Measurements from ENCODE around the gene PPM1M. TPM values are rescaled to one million over a fixed set of nuclear protein-coding genes. Genes with fewer than 3 reads are reported as not detected.

Gene PPM1M
- total RNA-seq, 2 donors from 2014 or later, result 5.7 to 8.1 TPM

DNA sequence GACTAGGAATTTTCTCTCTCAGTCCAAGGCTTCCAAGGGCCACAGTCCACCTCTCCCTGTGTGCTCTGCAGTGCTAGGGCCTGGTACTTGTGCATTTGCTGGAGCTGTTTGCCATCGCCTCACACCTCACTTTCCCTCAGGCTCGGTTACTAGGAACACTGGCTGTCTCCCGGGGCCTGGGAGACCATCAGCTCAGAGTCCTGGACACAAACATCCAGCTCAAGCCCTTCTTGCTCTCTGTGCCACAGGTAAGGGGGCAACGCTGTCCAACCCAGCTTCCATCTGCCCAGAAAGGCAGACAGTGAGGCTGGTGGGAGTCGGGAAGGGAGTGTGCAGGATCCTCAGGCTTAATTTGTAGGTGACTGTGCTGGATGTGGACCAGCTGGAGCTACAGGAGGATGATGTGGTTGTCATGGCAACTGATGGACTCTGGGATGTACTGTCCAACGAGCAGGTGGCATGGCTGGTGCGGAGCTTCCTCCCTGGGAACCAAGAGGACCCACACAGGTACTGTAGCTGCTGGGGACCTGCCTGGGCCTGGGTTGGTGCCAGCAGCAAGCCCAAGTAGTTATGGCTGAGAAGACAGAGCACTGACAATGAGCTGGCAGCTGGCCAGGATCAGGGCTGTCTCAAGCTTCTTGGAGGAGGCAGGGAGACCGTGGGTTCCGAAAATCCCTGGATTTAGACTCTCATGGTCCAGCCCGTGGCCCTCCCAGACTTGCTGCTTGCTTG is 3.4 kb downstream of the PPM1M start:
- H3K4me1 ChIP-seq, result peaks cover 0 to 33% of the 10 kb centered on the region in 2 donors
- H3K36me3 ChIP-seq, result peaks cover 33% of the 10 kb centered on the region
- peak; percentile 60 for DNase-seq (ENCODE audit: low spot score)
- TF ChIP-seq CTCF (IDR thresholded peaks at IDR 0.05), result no peak
- no peak overlapping the region for H3K27ac ChIP-seq
- H3K27me3 ChIP-seq, result no peaks in the 10 kb centered on the region
- no peak overlapping the region for H3K4me3 ChIP-seq
- H3K9me3 ChIP-seq, result no peaks in the 10 kb centered on the region

DNA sequence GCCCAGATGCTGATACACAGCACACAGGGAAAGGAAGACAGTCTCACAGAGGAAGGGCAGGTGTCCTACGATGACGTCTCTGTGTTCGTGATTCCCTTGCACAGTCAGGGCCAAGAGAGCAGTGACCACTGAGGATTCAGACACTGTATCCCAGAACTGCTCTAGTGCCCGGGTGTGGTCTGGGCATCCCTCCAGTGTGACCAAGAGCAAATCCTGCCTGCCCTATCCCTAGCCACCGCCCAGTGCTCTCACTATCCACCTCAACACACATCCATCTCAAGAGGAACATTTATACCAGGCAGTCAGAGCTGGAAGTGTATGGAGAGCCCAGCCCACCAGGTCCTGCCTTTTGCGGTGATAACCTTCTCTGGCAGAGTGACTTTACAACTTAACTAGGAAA is 4.1 kb downstream of the PPM1M start:
- peak; percentile 56 for DNase-seq (ENCODE audit: low spot score)
- H3K27ac ChIP-seq, result no peak overlapping the region
- peaks cover 0 to 26% of the 10 kb centered on the region in 2 donors for H3K4me1 ChIP-seq
- H3K36me3 ChIP-seq, result peaks cover 40% of the 10 kb centered on the region
- TF ChIP-seq CTCF (IDR thresholded peaks at IDR 0.05), result no peak
- H3K9me3 ChIP-seq, result no peaks in the 10 kb centered on the region
- no peaks in the 10 kb centered on the region for H3K27me3 ChIP-seq
- H3K4me3 ChIP-seq, result no peak overlapping the region

DNA sequence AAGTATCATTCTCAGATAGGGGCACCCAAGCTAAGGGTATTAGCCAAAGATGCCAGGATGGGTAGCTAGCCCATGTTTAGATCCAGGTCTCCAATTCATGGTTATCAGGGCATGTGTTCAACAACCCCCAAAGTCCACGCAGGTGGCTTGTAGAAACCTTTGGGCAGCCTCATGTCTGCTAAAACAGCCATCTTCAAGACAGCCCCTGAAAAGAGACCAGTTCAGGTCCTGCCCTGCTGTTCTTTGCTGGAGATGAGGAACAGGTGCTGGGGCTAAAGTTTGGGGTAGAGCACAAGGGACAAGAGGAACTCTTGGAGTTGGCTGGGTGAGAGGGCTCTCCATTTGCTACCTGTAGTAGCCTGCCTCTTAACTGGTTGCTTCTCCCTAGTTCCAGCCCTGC is 4.6 kb downstream of the PPM1M start:
- Histone ChIP-seq H3K27me3 (no peaks in the 10 kb centered on the region), H3K4me1 (peaks cover 0 to 22% of the 10 kb centered on the region in 2 donors), H3K36me3 (peaks cover 44% of the 10 kb centered on the region), H3K27ac (no peak overlapping the region), H3K4me3 (no peak overlapping the region), H3K9me3 (no peaks in the 10 kb centered on the region)
- DNase-seq (ENCODE audit: low spot score), result peak; percentile 48
- TF ChIP-seq CTCF (IDR thresholded peaks at IDR 0.05), result no peak

DNA sequence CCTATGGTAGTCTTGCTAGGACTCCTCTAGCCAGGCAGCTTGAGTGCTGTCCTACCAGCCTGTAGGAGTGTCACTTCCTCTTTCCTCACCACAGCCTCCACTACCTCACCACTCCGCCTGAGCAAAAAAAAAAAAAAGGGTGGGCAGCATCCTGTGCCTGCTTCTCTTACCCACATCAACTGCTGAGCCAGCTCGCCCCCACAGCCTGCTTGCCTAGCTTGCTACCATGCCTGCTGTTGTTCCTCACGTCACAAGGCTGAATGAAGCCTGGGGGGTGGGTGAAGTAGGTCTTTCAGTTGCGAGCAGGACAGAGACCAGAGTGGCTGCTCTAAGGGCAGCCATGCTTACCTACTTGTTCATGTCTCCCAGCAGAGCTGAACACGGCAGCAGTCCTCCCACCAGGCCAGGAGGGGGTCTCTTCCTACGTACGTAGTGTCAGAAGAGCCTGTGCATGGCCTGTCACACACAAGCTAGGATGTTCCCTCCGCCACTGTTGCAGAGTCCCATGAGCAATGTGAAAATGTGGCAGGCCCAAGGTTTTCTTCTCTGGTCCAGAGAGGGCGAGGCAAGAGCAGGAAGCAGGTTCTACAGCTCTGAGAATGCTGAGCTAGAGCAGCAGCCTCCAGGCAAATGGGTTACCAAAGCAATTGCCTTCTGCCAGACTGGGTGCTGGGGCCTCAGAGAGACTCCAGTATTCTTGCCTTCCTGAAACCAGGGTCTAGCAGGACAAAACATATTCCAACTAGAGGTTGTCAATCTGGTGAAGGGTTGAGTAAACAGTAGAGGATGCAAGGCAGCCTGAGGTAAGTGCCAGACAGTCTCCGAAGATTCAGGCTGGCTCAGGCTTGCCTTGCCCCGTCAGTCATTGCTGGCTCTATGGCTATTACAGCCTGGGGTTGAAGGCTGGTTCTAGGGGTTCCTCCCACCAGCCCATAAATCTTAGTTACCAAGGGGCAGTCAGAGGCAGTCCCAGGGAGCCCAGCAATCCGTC is 8.1 kb downstream of the PPM1M start:
- TF ChIP-seq CTCF (IDR thresholded peaks at IDR 0.05), result no peak
- H3K4me3 ChIP-seq, result no peak overlapping the region
- peaks cover 79% of the 10 kb centered on the region for H3K36me3 ChIP-seq
- peak overlapping the region in 1 of 2 donors; percentile 43 for H3K27ac ChIP-seq
- H3K27me3 ChIP-seq, result no peaks in the 10 kb centered on the region
- peaks cover 0 to 5% of the 10 kb centered on the region in 2 donors for H3K4me1 ChIP-seq
- H3K9me3 ChIP-seq, result no peaks in the 10 kb centered on the region
- peak; percentile 62 for DNase-seq (ENCODE audit: low spot score)

DNA sequence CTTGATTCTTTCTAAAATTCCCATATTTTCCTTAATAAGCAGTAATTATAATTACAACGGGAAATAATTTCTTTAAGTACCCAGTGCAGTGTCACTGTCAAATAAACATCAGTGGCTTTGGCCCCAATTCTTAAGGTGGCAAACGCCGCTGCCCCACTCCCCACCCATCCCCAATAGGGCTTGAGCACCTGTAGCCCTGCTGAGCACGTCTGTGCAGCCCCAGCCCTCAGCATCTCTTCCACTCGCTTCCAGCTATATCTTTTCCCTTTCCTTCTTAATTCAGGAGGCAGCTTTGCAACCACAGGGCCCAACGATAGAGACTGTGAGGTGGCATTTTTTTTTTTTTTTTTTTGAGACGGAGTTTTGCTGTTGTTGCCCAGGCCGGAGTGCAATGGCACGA is 9.0 kb downstream of the PPM1M start:
- Histone ChIP-seq H3K4me3 (no peak overlapping the region), H3K9me3 (no peaks in the 10 kb centered on the region), H3K27ac (no peak overlapping the region), H3K27me3 (no peaks in the 10 kb centered on the region), H3K36me3 (peaks cover 87% of the 10 kb centered on the region), H3K4me1 (no peaks in the 10 kb centered on the region)
- TF ChIP-seq CTCF (IDR thresholded peaks at IDR 0.05), result no peak
- peak; percentile 32 for DNase-seq (ENCODE audit: low spot score)
